Occipital lobe (tissue), 2 donors: ENCODE results near the gene SART3. TPM values are rescaled to one million over a fixed set of nuclear protein-coding genes. Genes with fewer than 3 reads are reported as not detected.
"Not testable (repeated sequence)": the region's sequence is repeated elsewhere in the genome, so short reads cannot be mapped to it uniquely, and the experiment has no call there.

Experiments used
- DNase-seq: peaks from one replicate; lab custom pipeline; 2025; lab: John Stamatoyannopoulos, UW
- total RNA-seq: library from RNA; depleted of rRNA; stranded (reverse); fragments of >200 nt; gene quantifications from one replicate; pipeline ENCODE4 v1.2.3, GENCODE V29; 2014

SART3 gene
- total RNA-seq, 1 donor from 2014 or later = 66.0 TPM

DNA sequence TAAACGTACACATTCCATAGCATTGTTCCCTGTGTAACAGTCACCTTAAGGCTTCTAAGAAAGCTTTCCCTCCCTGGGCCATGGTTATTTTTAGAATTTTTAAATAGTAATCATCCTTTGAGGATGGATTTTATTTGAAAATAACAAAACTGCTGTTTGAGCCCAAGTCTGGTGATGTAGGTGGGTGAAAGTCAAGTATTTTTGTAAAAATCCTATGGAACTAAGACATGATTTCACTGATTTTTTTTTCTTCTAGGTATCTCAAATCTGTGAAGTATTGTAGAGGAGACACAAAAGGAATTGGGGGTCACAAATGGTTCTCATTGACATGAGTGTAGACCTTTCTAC lies 2.8 kb upstream of the SART3 start:
- DNase-seq = no peak

DNA sequence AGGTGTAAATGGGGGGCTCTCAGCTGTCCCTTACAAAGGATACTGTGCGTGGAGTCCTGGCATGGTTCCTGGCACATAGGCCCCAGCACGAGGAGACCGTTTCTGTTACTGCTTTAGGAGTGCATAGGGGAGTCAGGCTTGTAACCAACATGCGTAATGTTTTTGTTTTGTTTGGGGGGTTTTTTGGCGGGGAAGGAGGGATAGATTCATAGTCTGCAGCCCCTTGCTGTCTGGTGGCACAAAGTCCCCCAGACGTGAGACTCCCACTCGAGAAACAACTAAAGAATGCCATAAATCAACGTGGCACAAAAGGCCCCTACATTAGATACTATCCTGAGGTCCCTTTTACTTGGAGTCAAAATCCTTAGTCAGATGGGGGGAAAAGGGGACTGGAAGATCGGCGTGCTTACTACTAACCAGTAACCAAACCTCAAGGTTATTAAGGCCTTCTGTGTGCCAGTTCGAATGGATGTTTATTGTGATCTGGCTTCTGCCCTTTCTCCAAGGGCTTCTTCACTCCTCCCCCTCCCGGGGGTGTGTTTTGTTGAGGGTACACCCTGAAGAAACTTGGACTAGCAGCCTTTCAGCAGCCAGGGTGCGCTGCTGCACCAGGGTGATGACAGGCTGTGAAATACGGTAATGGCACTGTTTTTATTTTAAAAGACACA lies 2.3 kb upstream of the SART3 start:
- DNase-seq = peak; percentile 54

DNA sequence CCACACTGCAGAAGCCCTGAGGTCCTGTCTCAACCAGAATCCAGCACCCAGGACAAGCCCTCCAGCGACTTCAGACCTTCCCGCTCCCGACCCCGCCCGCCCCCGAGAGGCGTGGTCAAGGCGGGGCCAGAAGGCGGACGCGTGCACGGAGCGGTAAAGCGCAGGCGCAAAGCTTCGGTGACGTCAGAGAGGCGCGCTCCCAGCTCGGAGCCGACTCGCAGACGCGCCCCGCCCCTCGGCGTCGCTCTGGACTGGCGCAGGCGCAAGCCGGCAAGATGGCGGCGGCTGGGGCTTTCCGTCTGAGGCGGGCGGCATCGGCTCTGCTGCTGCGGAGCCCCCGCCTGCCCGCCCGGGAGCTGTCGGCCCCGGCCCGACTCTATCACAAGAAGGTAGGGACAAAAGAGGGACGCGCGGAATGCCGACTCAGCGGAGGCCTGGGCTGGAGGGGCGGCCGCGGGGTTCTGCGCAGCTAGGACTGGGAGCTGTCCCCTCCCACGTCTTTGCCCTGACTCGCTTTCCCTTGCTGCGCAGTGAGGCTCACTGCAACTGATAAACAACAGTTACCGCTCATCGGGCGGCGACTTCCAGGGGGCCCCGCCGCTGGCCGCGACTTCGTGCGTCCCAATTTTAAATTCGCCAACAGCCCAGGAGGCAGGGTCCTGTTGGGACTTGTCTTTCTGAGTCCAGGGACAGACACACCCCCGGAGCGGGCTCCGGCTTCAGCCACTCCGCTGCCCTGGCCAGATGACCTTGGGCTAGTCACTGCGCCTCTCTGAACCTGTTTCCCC lies 1.6 kb upstream of the SART3 start, which contains the start of gene ISCU:
Gene ISCU (plus strand): TSS at position 249 of the 788 bp plus-strand sequence. CDS start 27 bp downstream, at position 276.
- DNase-seq = peak; percentile 96

DNA sequence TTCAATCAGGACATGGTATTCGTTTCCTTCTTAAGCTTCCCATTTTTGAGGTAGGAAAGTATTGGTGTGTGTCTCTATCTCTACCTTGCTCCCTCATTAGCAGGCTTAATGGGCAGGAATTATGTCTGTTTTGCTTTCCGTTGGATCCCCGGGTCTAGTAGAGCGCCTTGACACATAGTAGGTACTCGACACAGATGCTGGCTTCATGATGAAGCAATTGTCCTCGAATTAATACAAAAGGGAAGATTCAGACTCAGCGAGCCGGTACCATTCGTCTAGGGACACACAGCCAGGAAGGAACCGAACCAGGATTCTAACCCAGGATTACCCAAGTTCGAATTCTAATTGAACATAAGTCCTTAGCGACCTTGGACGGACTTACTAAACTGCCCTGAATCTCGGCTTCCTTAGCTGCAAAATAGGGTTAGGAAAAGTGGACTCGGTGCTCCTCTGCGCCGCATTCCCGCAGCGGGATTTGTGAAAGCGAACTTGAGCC lies 927 bp upstream of the SART3 start:
- no peak for DNase-seq

DNA sequence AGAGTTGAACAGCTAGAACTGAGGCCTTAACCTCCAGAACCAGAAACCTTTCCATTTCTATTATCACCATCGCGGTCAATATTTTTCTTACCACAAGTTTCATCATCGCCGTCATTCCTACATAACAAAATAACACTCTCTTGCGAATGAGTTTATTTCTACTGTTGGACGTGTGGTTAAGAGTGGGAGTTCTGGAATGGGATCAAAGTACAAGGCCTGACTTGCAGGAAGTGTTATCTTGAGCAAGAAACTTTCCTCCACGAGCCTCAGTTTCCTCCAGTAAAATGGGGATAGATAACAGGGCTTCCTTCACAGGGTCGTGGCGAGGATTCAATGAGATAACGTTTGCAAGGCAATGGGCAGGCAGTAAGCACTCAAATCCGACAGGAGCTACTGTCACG lies 652 bp downstream of the SART3 start:
- DNase-seq = no peak

GRCh38 chr12:108559748-108560147 lies 1.2 kb downstream of the SART3 start:
- DNase-seq = no peak

GRCh38 chr12:108559007-108559655 lies 1.8 kb downstream of the SART3 start:
- no peak for DNase-seq

DNA sequence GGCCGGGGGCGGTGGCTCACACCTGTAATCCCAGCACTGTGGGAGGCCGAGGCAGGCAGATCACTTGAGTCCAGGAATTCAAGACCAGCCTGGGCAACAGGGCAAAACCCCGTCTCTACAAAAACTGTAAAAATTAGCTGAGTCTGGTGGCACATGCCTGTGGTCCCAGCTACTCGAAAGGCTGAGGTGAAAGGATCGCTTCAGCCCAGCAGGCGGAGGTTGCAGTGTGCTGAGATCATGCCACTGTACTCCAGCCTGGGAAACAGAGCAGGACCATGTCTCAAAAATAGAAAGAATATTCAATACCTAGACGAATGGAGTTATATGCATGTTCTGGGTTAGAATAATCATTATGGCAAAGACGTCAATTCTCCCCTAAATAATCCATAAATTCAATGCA lies 5.6 kb downstream of the SART3 start:
- DNase-seq = not testable (repeated sequence)

- no peak for DNase-seq
Observed at GRCh38 chr12:108553799-108554198, 7.2 kb downstream of the SART3 start.

DNA sequence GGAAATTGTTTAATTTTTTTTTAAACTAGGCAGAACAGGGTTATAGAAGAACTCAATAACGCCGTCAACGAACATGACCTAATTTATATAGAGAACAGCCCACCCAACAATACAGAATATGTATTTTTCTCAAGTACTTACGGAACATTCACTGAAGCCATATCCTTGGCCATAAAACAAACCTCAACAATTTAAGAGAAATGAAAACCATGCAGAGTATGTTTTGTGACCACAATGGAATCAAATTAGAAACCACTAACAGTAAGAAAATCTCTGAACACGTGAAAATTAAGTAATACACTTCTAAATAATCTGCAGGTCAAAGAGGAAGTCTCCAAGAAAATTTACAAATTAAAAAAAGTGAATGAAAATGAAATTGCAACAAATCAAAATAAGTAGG lies 9.4 kb downstream of the SART3 start:
- DNase-seq = no peak

DNA sequence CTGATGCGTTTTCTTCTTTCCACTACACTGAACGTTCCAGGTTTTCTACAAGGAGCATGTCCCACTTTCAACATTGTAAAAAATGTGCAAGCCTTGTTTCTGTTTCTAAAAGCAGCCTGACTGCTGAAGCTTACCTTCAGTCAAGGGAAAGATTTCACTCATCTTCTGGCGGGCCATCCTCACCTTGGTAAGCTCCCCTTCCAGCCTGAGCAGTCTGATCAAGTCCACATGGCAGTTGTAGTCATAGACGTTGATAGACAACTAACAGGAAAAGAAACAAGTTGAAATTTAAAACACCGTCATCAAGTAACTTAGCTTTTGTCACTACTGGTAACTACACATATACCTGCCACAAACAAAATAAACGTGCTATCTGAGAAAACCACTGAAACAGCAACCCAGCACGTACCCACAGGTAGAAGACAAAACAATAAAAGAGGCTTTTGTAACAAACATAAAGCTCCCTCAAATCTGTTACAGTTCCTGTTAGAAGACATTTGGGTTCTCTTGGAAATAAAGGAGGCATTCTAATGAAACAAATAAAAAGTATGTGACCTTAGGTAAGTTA lies 11.9 kb downstream of the SART3 start:
- DNase-seq = no peak

- DNase-seq = no peak
Observed at GRCh38 chr12:108547686-108548085, 13.3 kb downstream of the SART3 start.

DNA sequence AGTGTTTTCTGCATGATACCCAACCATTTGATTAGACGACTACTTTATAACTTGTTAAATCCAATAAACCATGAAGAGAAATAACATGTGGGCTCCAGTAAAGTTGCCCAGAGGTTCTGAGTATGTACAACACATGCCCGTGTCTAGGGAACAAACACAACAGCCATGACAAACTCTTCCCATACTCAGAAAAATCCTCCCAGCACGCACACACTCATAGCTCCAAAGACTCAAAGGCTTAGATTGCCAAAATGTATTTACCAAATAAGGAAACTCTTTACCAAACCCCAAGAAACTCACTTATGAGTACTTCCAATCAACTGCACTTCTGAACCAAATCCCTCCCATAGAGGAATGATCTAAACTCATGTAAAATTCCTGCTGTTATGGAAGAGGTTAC lies 17.3 kb downstream of the SART3 start:
- no peak for DNase-seq

GRCh38 chr12:108542320-108542719 lies 18.7 kb downstream of the SART3 start:
- DNase-seq = no peak

DNA sequence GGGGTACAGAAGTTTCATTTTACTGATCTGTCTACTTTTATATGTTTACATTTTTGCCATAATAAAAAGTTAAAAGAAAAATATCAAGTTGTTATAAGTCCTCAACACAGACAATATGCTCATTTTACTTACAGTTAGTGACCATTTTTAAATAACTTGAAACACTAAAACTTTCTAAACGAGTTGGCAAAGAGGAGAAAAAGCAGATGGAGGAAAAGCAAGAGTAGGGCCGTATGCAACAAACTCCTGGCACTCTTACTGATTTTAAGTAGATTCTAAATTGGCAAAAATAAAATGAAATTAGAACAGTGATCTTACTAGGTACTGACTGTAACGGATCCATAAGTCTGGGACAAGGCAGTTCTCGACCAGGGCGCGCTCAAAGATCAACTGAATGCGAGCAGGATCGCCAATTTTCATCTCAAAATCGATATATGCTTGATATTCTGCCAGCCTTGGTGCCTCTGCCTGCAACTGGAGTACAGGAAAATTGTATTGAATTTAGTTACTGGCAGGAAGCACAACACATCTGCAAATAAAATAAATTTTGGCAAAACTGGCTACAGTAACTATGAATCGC lies 22.3 kb downstream of the SART3 start:
- no peak for DNase-seq

DNA sequence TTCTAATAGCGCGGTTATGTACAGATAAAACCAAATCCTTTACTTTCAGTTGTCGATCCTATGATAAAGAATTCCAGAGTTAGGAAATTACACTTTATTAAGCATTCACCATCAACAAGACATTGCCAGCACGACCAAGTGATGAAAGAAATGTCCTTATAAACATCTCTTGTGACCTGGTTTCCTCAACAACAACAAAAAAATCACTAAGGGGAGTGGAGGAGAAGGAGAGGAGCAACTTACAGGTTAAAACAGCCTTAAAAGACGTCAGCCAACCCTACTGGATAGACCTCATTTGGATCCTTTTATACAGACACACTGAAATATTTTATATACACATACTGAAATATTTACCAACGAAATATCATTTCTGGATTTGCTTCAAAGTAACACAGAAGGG lies 22.8 kb downstream of the SART3 start:
- no peak for DNase-seq

GRCh38 chr12:108531929-108532848 lies 28.8 kb downstream of the SART3 start:
- DNase-seq = no peak

DNA sequence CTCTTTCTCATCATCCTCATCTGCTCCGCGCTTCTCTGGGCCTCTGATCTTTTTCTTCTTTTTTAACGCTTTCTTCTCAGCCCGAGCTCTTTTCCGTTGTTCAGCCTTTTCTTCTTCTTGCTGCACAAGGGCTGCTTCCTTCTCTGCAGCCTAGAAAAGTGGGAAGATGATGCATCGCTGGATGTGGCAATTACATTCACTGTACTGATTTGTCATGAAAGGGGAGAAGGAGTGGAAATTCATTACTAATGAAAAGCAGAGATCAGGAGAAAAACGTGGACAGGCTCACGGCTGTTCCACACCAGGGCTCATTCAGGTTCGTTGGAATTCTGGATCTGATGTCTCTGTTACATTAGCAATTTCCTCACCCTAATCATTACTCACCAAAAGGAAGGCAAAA lies 30.8 kb downstream of the SART3 start:
- no peak for DNase-seq

DNA sequence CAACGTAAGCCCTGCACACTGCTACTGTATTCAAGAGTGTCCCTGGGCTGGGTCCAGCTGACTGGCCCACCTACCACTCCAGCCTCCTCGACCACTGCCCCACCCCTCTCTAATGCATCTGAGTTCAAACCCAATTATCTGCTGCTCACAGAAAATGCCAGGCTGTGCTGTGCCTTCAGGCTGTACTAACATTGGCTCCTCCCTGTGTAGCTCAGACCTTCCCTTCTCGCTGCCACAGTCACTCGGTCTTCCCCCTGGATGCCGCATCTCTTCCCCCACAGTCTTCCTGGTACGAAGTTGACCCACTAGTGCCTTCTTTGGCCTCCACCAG lies 33.8 kb downstream of the SART3 start:
- DNase-seq = no peak

DNA sequence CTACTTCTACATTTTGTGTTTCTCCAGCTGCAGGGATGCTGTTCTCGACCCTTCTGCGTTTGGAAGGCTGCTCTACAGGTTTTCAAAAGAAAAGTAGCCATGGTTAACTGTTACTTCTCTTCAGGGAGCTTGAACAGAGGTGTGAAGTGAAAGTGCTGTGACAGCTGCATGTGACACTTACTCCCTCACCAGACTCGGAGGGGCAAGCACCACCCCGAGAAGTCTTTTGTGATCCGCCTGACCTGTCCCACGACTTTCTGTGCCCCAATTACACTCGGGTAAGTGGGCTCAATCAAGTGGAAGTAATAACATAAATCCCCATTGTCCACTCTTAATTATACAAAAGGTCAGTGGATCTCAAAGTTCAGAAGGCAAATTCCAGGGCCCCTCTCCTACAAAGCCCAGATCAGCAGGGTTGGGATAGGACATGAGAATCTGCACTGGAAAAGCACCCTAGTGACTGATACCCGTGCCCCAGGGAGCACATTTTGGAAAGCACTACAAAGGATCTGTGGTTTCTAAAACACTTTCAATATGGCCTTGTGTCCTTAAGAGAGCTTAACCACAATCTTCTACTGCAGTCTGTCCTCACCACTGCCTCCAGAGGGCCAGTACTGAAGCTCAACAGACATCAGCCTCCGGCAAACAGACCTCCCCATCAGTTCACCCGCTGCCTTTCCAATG lies 34.3 kb downstream of the SART3 start:
- no peak for DNase-seq
